ENCODE data around the gene TGM2. TPM values are rescaled to one million over a fixed set of nuclear protein-coding genes. Genes with fewer than 3 reads are reported as not detected.

Gene TGM2
- total and polyA plus RNA-seq, 9 of the 15 experiments (the other 6 are each of a cell fraction or from before 2014, with no cell fraction given): 5.5 to 78.5 (median 37.6) TPM

GRCh38 chr20:38165089-38165965 is at the start of gene TGM2 (continued):
- TF ChIP-seq, protein P1, sequence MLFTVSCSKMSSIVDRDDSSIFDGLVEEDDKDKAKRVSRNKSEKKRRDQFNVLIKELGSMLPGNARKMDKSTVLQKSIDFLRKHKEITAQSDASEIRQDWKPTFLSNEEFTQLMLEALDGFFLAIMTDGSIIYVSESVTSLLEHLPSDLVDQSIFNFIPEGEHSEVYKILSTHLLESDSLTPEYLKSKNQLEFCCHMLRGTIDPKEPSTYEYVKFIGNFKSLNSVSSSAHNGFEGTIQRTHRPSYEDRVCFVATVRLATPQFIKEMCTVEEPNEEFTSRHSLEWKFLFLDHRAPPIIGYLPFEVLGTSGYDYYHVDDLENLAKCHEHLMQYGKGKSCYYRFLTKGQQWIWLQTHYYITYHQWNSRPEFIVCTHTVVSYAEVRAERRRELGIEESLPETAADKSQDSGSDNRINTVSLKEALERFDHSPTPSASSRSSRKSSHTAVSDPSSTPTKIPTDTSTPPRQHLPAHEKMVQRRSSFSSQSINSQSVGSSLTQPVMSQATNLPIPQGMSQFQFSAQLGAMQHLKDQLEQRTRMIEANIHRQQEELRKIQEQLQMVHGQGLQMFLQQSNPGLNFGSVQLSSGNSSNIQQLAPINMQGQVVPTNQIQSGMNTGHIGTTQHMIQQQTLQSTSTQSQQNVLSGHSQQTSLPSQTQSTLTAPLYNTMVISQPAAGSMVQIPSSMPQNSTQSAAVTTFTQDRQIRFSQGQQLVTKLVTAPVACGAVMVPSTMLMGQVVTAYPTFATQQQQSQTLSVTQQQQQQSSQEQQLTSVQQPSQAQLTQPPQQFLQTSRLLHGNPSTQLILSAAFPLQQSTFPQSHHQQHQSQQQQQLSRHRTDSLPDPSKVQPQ (CRISPR knock-in tag; IDR thresholded peaks at IDR 0.05; ENCODE audit: borderline replicate concordance): no peak
- no peak for TF ChIP-seq PML (IDR thresholded peaks at IDR 0.05; ENCODE audit: low read length)
- 0 out of 2 replicates have a peak, but pooled peaks have one; percentile 28 for TF ChIP-seq PREB (CRISPR knock-in tag; IDR thresholded peaks at IDR 0.05)
- no peak for TF ChIP-seq SREBF2 (CRISPR knock-in tag; IDR thresholded peaks at IDR 0.05)
- TF ChIP-seq PHB2 (IDR thresholded peaks at IDR 0.05; ENCODE audit: low read depth): peak; percentile 71; the same call in 1 of the 2 replicates
- TF ChIP-seq ZFP36 (IDR thresholded peaks at IDR 0.05; ENCODE audit: low read depth, low read length, partially characterized antibody): no peak
- no peak for TF ChIP-seq ZNF75A (CRISPR knock-in tag; IDR thresholded peaks at IDR 0.05)
- TF ChIP-seq, protein P2, sequence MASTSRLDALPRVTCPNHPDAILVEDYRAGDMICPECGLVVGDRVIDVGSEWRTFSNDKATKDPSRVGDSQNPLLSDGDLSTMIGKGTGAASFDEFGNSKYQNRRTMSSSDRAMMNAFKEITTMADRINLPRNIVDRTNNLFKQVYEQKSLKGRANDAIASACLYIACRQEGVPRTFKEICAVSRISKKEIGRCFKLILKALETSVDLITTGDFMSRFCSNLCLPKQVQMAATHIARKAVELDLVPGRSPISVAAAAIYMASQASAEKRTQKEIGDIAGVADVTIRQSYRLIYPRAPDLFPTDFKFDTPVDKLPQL (IDR thresholded peaks at IDR 0.05; ENCODE audit: extremely low read depth, insufficient read length): no peak
- TF ChIP-seq SETDB1 (IDR thresholded peaks at IDR 0.05; ENCODE audit: low read length): no peak
- no peak for TF ChIP-seq ILF3 (IDR thresholded peaks at IDR 0.05; ENCODE audit: borderline replicate concordance)
- no peak; the same call in 1 of the 2 replicates for TF ChIP-seq FOXP1 (CRISPR knock-in tag; IDR thresholded peaks at IDR 0.05)
- no peak for TF ChIP-seq SIX5 (IDR thresholded peaks at IDR 0.05; ENCODE audit: borderline replicate concordance in 1 of 2, insufficient read depth in 1 of 2, low read depth in 1 of 2, low read length in 2 of 2)
- TF ChIP-seq KDM4B (IDR thresholded peaks at IDR 0.05; ENCODE audit: borderline replicate concordance in 2 of 2, low read depth in 1 of 2): no peak
- no peak for TF ChIP-seq ZNF384 (IDR thresholded peaks at IDR 0.05; ENCODE audit: low read depth, low read length)
- peak in 1 of 2 experiments; percentile 70; a peak in 2 of 4 replicates for TF ChIP-seq KDM1A (IDR thresholded peaks at IDR 0.05)
- 0 out of 2 replicates have a peak, but pooled peaks have one; percentile 37 for TF ChIP-seq ESRRA (IDR thresholded peaks at IDR 0.05; ENCODE audit: borderline replicate concordance, low read depth)
- TF ChIP-seq, protein P3, sequence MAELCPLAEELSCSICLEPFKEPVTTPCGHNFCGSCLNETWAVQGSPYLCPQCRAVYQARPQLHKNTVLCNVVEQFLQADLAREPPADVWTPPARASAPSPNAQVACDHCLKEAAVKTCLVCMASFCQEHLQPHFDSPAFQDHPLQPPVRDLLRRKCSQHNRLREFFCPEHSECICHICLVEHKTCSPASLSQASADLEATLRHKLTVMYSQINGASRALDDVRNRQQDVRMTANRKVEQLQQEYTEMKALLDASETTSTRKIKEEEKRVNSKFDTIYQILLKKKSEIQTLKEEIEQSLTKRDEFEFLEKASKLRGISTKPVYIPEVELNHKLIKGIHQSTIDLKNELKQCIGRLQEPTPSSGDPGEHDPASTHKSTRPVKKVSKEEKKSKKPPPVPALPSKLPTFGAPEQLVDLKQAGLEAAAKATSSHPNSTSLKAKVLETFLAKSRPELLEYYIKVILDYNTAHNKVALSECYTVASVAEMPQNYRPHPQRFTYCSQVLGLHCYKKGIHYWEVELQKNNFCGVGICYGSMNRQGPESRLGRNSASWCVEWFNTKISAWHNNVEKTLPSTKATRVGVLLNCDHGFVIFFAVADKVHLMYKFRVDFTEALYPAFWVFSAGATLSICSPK (IDR thresholded peaks at IDR 0.05; ENCODE audit: borderline replicate concordance): peak; percentile 21; the same call in 1 of the 2 replicates
- TF ChIP-seq ZNF79 (CRISPR knock-in tag; IDR thresholded peaks at IDR 0.05; ENCODE audit: low read depth): no peak
- TF ChIP-seq, protein P4, sequence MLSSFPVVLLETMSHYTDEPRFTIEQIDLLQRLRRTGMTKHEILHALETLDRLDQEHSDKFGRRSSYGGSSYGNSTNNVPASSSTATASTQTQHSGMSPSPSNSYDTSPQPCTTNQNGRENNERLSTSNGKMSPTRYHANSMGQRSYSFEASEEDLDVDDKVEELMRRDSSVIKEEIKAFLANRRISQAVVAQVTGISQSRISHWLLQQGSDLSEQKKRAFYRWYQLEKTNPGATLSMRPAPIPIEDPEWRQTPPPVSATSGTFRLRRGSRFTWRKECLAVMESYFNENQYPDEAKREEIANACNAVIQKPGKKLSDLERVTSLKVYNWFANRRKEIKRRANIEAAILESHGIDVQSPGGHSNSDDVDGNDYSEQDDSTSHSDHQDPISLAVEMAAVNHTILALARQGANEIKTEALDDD (IDR thresholded peaks at IDR 0.05): no peak
- no peak for TF ChIP-seq SNRNP70 (optimal IDR thresholded peaks at IDR 0.05; ENCODE audit: low read depth, low read length)
